Thoracic aorta (tissue), 2 donors: ENCODE data around the gene ERI3. TPM values are rescaled to one million over a fixed set of nuclear protein-coding genes. Genes with fewer than 3 reads are reported as not detected.

Experiments used
- ATAC-seq: fragments of 150-250 bp; one replicate; pipeline ENCODE4 v1.8.0; 2017; ENCODE audit warnings: low read depth; ENCODE audit not compliant: insufficient number of reproducible peaks, low FRiP score
- DNase-seq: peaks from one replicate; pipeline ENCODE4 v3.0.0-alpha.2; 2020; ENCODE audit warnings: low spot score
- H3K27ac ChIP-seq, 2 donors: fragments of 200-600 bp; sonication (generic); 1 replicate in 1 of 2; 2 replicates in 1 of 2; pipeline ENCODE4 v1.5.1; 2016; ENCODE audit warnings: mild to moderate bottlenecking in 2 of 2, moderate library complexity in 2 of 2
- H3K27me3 ChIP-seq: fragments of 200-600 bp; sonication (generic); replicated peaks from 2 replicates; pipeline ENCODE4 v1.6.0; 2016; ENCODE audit warnings: mild to moderate bottlenecking; ENCODE audit not compliant: insufficient read depth
- H3K36me3 ChIP-seq: fragments of 200-600 bp; sonication (generic); one replicate; pipeline ENCODE4 v1.5.1; 2016
- H3K4me1 ChIP-seq, 2 donors: fragments of 200-600 bp; sonication (generic); 1 replicate in 1 of 2; 2 replicates in 1 of 2; pipeline versions ENCODE4 v1.5.1 to v1.6.0; 2016; ENCODE audit warnings: low read depth in 2 of 2, mild to moderate bottlenecking in 1 of 2; ENCODE audit not compliant: control insufficient read depth in 1 of 2
- H3K4me3 ChIP-seq: fragments of 200-600 bp; sonication (generic); 2 replicates; pipeline ENCODE4 v1.5.1; 2016; ENCODE audit warnings: mild to moderate bottlenecking
- H3K9me3 ChIP-seq: fragments of 200-600 bp; sonication (generic); 2 replicates; pipeline ENCODE4 v1.5.1; 2016
- total RNA-seq, 2 donors: library from RNA; depleted of rRNA; stranded (reverse); fragments of >200 nt; gene quantifications; one replicate each; pipeline versions ENCODE4 v1.1.0 to v1.2.3, GENCODE V29; 2016
- TF ChIP-seq, protein P1 (sequence below): fragments of 200-600 bp; sonication (generic); IDR thresholded peaks from one replicate; pipeline ENCODE4 v1.5.1; 2019; ENCODE audit warnings: antibody characterized with exemption

Gene ERI3
- total RNA-seq, 2 donors from 2014 or later = 41.5 to 96.3 TPM

GRCh38 chr1:44270686-44271628, 84.1 kb downstream of the ERI3 start:
- Histone ChIP-seq H3K9me3 (no peaks in the 10 kb centered on the region), H3K27ac (no peak overlapping the region), H3K36me3 (no peaks in the 10 kb centered on the region), H3K27me3 (no peaks in the 10 kb centered on the region), H3K4me3 (no peak overlapping the region), H3K4me1 (peaks cover 0 to 9% of the 10 kb centered on the region in 2 donors)
- ATAC-seq (no peak), DNase-seq (no peak)
- TF ChIP-seq, protein P1, sequence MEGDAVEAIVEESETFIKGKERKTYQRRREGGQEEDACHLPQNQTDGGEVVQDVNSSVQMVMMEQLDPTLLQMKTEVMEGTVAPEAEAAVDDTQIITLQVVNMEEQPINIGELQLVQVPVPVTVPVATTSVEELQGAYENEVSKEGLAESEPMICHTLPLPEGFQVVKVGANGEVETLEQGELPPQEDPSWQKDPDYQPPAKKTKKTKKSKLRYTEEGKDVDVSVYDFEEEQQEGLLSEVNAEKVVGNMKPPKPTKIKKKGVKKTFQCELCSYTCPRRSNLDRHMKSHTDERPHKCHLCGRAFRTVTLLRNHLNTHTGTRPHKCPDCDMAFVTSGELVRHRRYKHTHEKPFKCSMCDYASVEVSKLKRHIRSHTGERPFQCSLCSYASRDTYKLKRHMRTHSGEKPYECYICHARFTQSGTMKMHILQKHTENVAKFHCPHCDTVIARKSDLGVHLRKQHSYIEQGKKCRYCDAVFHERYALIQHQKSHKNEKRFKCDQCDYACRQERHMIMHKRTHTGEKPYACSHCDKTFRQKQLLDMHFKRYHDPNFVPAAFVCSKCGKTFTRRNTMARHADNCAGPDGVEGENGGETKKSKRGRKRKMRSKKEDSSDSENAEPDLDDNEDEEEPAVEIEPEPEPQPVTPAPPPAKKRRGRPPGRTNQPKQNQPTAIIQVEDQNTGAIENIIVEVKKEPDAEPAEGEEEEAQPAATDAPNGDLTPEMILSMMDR = no peak

GRCh38 chr1:44268054-44268453, 87.0 kb downstream of the ERI3 start:
- no peak for ATAC-seq
- DNase-seq = no peak
- Histone ChIP-seq H3K27ac (no peak overlapping the region), H3K4me1 (no peaks in the 10 kb centered on the region), H3K9me3 (no peaks in the 10 kb centered on the region), H3K36me3 (no peaks in the 10 kb centered on the region), H3K27me3 (no peaks in the 10 kb centered on the region), H3K4me3 (no peak overlapping the region)
- TF ChIP-seq, protein P1 = no peak

DNA sequence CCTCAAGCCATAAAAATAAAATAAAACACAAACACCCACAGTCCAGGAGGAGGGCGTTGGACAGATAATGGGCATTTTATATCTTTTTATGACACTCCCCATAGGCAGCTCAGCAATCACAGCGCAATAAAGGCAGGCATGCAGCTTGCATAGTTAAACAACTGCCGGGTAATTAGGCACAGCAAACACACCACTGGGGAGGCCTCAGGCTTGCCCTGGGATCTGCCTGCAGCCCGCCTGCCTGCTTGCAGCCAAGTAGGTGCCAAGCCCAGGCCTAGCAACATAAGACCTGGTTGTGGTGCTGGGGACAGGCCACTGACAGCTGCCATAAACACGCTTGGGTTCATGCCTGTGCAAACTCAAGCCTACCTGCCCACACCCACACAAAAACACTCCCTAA, 87.6 kb downstream of the ERI3 start:
- H3K9me3 ChIP-seq = no peaks in the 10 kb centered on the region
- no peak overlapping the region for H3K27ac ChIP-seq
- no peak for ATAC-seq
- H3K36me3 ChIP-seq = no peaks in the 10 kb centered on the region
- no peak overlapping the region for H3K4me3 ChIP-seq
- TF ChIP-seq, protein P1 = no peak
- no peaks in the 10 kb centered on the region for H3K27me3 ChIP-seq
- DNase-seq = no peak
- H3K4me1 ChIP-seq = no peaks in the 10 kb centered on the region

DNA sequence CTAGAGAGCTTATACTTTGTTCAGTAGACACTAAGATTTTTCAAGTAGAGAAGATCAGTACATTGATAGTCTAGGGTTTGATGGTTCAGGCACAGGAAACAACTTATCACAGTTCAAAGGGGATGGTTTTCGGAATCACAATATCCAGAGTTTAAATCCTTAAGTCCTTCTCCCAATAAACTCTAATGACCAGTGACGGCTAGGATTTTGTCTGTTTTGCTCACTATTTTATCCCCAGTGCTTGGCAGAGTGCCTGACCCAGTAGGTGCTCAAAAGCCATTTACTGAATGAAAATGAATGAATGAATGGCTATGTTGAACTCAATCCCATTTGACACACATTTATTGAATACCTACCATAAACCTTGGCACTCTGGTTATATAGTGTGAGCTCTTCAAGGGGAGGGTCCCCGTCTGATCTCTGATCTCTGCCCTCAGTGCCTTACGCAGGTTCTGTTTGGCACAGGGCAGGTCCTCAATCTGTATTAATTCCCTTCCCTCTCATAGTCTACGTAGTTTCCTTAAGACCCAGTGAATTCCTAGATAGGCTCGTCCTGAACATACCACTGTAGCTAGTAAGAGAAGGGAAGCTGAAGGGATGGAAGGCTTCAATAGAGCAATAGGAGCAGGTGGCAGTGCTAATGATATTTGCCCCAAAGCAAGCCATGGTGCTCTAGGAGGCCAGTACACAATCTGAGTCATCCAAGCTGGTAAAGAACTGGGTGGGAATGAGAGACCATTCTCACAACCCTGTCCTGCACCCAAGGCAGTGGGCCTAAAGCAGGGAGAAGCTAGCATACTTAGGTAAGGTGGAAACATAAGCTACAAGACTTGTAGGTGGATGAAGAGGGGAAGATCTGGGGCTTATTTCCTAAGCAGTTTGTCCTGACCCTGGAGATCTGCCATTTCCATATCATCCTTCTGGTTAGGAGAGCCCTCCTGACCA, 88.4 kb downstream of the ERI3 start:
- TF ChIP-seq, protein P1 = no peak
- no peak for ATAC-seq

More for the DNA sequence above, 88.4 kb downstream of the ERI3 start:
- Histone ChIP-seq H3K27ac (no peak overlapping the region), H3K9me3 (no peaks in the 10 kb centered on the region), H3K36me3 (no peaks in the 10 kb centered on the region), H3K27me3 (no peaks in the 10 kb centered on the region), H3K4me3 (no peak overlapping the region), H3K4me1 (no peaks in the 10 kb centered on the region)
- no peak for DNase-seq
